ENCODE data around the gene COL5A3. TPM values are rescaled to one million over a fixed set of nuclear protein-coding genes. Genes with fewer than 3 reads are reported as not detected.

The COL5A3 gene
- polyA plus RNA-seq, 3 donors: 12.9 to 62.2 (median 43.2) TPM

- 3 to 8% (median 4%) methylated on average over 3 of the region's 3 CpGs for WGBS, 3 donors
- no peak overlapping the region for H3K27ac ChIP-seq (ENCODE audit: low read depth, low read length)
Observed at GRCh38 chr19:9917321-9917720, 93.0 kb downstream of the COL5A3 start.

- H3K27ac ChIP-seq (ENCODE audit: low read depth, low read length): no peak overlapping the region
- WGBS, 3 donors: 41 to 49% (median 42%) methylated on average over 6 of the region's 6 CpGs
Observed at GRCh38 chr19:9916719-9917118, 93.6 kb downstream of the COL5A3 start.

- 1% methylated on average over 57 to 65 of the region's 65 CpGs for WGBS, 3 donors
- H3K27ac ChIP-seq (ENCODE audit: low read depth, low read length): no peak overlapping the region
Observed at GRCh38 chr19:9914315-9915207, 95.7 kb downstream of the COL5A3 start.

- WGBS, 3 donors: 0 to 1% (median 1%) methylated on average over 9 to 27 of the region's 27 CpGs
Observed at GRCh38 chr19:9914001-9914314, 96.3 kb downstream of the COL5A3 start.

GRCh38 chr19:9913237-9914000 lies 96.9 kb downstream of the COL5A3 start:
- H3K27ac ChIP-seq (ENCODE audit: low read depth, low read length): no peak overlapping the region
- WGBS, 3 donors: 1 to 3% (median 3%) methylated on average over 52 to 88 of the region's 95 CpGs

More at GRCh38 chr19:9914001-9914314, 96.3 kb downstream of the COL5A3 start:
- no peak overlapping the region for H3K27ac ChIP-seq (ENCODE audit: low read depth, low read length)

- WGBS, 3 donors: 38 to 42% (median 40%) methylated on average over 24 of the region's 24 CpGs
- no peak overlapping the region for H3K27ac ChIP-seq (ENCODE audit: low read depth, low read length)
Observed at GRCh38 chr19:9912551-9913236, 97.6 kb downstream of the COL5A3 start.

GRCh38 chr19:9911524-9912185 lies 98.6 kb downstream of the COL5A3 start:
- 64 to 71% (median 67%) methylated on average over 6 of the region's 6 CpGs for WGBS, 3 donors
- no peak overlapping the region for H3K27ac ChIP-seq (ENCODE audit: low read depth, low read length)

- WGBS, 3 donors: 88 to 95% (median 93%) methylated on average over 1 of the region's 1 CpG
Observed at GRCh38 chr19:9910625-9911024, 99.7 kb downstream of the COL5A3 start.

More at GRCh38 chr19:9910625-9911024, 99.7 kb downstream of the COL5A3 start:
- no peak overlapping the region for H3K27ac ChIP-seq (ENCODE audit: low read depth, low read length)

Other genes starting within 250 kb of the COL5A3 start
- 10 to 100 TPM in 1 of 3 donors, 1 to 10 TPM in 2; 2.6 to 10.1 (median 4.3) TPM for gene ZNF846, start 241.8 kb downstream of the COL5A3 start, polyA plus RNA-seq
- 10 to 100 TPM; 10.2 to 25.7 (median 19.3) TPM for gene FBXL12, start 191.4 kb downstream of the COL5A3 start, polyA plus RNA-seq
- gene UBL5, start 182.6 kb downstream of the COL5A3 start, polyA plus RNA-seq: 100 to 1,000 TPM; 276 to 718 (median 639) TPM
- 100 to 1,000 TPM in 1 of 3 donors, 10 to 100 TPM in 2; 49.5 to 118 (median 83.0) TPM for gene PIN1, start 175.2 kb downstream of the COL5A3 start, polyA plus RNA-seq
- 10 to 100 TPM in 2 of 3 donors, 1 to 10 TPM in 1; 8.7 to 61.4 (median 17.2) TPM for gene OLFM2, start 74.0 kb downstream of the COL5A3 start, polyA plus RNA-seq
- gene RDH8, start 3.0 kb upstream of the COL5A3 start, polyA plus RNA-seq: under 1 TPM in 1 of 3 donors, not detected in 2; 0.12 TPM
- 10 to 100 TPM; 17.2 to 27.4 (median 22.2) TPM for gene SHFL, start 75.8 kb upstream of the COL5A3 start, polyA plus RNA-seq
- 1 to 10 TPM in 1 of 3 donors, under 1 TPM in 2; 0.22 to 1.0 (median 0.43) TPM for gene ANGPTL6, start 92.2 kb upstream of the COL5A3 start, polyA plus RNA-seq
- gene PPAN, start 95.9 kb upstream of the COL5A3 start, polyA plus RNA-seq: 10 to 100 TPM; 21.7 to 59.1 (median 37.2) TPM
- 10 to 100 TPM in 1 of 3 donors, 1 to 10 TPM in 2; 3.6 to 10.7 (median 4.3) TPM for gene P2RY11, start 101.2 kb upstream of the COL5A3 start, polyA plus RNA-seq
- 100 to 1,000 TPM; 193 to 249 (median 243) TPM for gene EIF3G, start 109.4 kb upstream of the COL5A3 start, polyA plus RNA-seq
- 10 to 100 TPM in 2 of 3 donors, 1 to 10 TPM in 1; 8.3 to 41.1 (median 27.0) TPM for gene DNMT1, start 184.4 kb upstream of the COL5A3 start, polyA plus RNA-seq
- gene S1PR2, start 220.8 kb upstream of the COL5A3 start, polyA plus RNA-seq: 10 to 100 TPM in 1 of 3 donors, 1 to 10 TPM in 2; 1.2 to 15.2 (median 4.0) TPM
- 10 to 100 TPM; 33.4 to 85.7 (median 40.5) TPM for gene MRPL4, start 241.7 kb upstream of the COL5A3 start, polyA plus RNA-seq

Data from adipose tissue (tissue), 3 donors.